Cardiac septum (tissue), 1 donor: ENCODE data around the gene CMPK1. TPM values are rescaled to one million over a fixed set of nuclear protein-coding genes. Genes with fewer than 3 reads are reported as not detected.

ENCODE experiments used
- DNase-seq: peaks from one replicate; pipeline ENCODE4 v3.0.0-alpha.2; 2020; ENCODE audit warnings: low spot score
- intact Hi-C: fragments of 100-400 bp; cut with DNase I; formaldehyde crosslinking; loops from one replicate; pipeline ENCODE4 v1.14.0; 2022
- total RNA-seq: library from RNA; stranded (reverse); fragmentation: NEBNext Ultra II Directional; extraction: Animal tissue kit (Norgen Biotek cat#: 25700); gene quantifications from one replicate; pipeline ENCODE4 v1.2.1, GENCODE V29; 2021
- donor health status: DM: no; HTN: no; CAD: no.

Gene CMPK1
- total RNA-seq, 1 donor from 2014 or later: 74.9 TPM

- DNase-seq: no peak
- intact Hi-C loops: loop anchor here (2.0 kb wide), 2 partner anchors 37 to 323 kb away; no protein-coding TSS in a partner anchor
These were observed 54.7 kb downstream of the CMPK1 start for GRCh38 chr1:47388030-47388890.

GRCh38 chr1:47388891-47389238 is 55.3 kb downstream of the CMPK1 start:
- no peak for DNase-seq
- intact Hi-C loops: loop anchor here (2.0 kb wide), 2 partner anchors 36 to 322 kb away; no protein-coding TSS in a partner anchor

- intact Hi-C loops: loop anchor here (2.0 kb wide), 2 partner anchors 35 to 321 kb away; no protein-coding TSS in a partner anchor
- DNase-seq: no peak
These were observed 56.1 kb downstream of the CMPK1 start for GRCh38 chr1:47389731-47390130.

- DNase-seq: no peak
- intact Hi-C loops: no loop called here
These were observed 57.3 kb downstream of the CMPK1 start for GRCh38 chr1:47390843-47391242.

- no peak for DNase-seq
- intact Hi-C loops: no loop called here
These were observed 59.6 kb downstream of the CMPK1 start for GRCh38 chr1:47393141-47393540.

- intact Hi-C loops: no loop called here
- DNase-seq: no peak
These were observed 61.8 kb downstream of the CMPK1 start for GRCh38 chr1:47395433-47395832.

GRCh38 chr1:47396671-47397196 is 63.1 kb downstream of the CMPK1 start:
- intact Hi-C loops: no loop called here
- DNase-seq: no peak

- DNase-seq: no peak
- intact Hi-C loops: no loop called here
These were observed 65.7 kb downstream of the CMPK1 start for GRCh38 chr1:47399138-47399845.

GRCh38 chr1:47399846-47400155 is 66.2 kb downstream of the CMPK1 start:
- intact Hi-C loops: no loop called here
- DNase-seq: no peak

GRCh38 chr1:47401761-47402160 is 68.2 kb downstream of the CMPK1 start:
- DNase-seq: peak; percentile 44
- intact Hi-C loops: no loop called here

- no peak for DNase-seq
- intact Hi-C loops: no loop called here
These were observed 69.0 kb downstream of the CMPK1 start for GRCh38 chr1:47402591-47402990.

- no peak for DNase-seq
- intact Hi-C loops: no loop called here
These were observed 69.8 kb downstream of the CMPK1 start for GRCh38 chr1:47403321-47403910.

- DNase-seq: no peak
- intact Hi-C loops: no loop called here
These were observed 72.1 kb downstream of the CMPK1 start for GRCh38 chr1:47405697-47406096.

- DNase-seq: no peak
- intact Hi-C loops: no loop called here
These were observed 73.4 kb downstream of the CMPK1 start for GRCh38 chr1:47406966-47407365.

GRCh38 chr1:47407481-47407880 is 73.9 kb downstream of the CMPK1 start:
- intact Hi-C loops: no loop called here
- no peak for DNase-seq

GRCh38 chr1:47409311-47410067 is 75.9 kb downstream of the CMPK1 start:
- DNase-seq: no peak
- intact Hi-C loops: no loop called here

- no peak for DNase-seq
These were observed 76.5 kb downstream of the CMPK1 start for GRCh38 chr1:47410068-47410455.

GRCh38 chr1:47411436-47411835 is 77.8 kb downstream of the CMPK1 start:
- intact Hi-C loops: no loop called here
- DNase-seq: no peak

More at GRCh38 chr1:47410068-47410455, 76.5 kb downstream of the CMPK1 start:
- intact Hi-C loops: no loop called here

GRCh38 chr1:47412437-47412836 is 78.8 kb downstream of the CMPK1 start:
- intact Hi-C loops: no loop called here
- DNase-seq: no peak
